B cell (primary cell): Measurements from ENCODE around the gene CPLANE2. TPM values are rescaled to one million over a fixed set of nuclear protein-coding genes. Genes with fewer than 3 reads are reported as not detected.

Experiments
- ATAC-seq: fragments of 200-7000 bp; cut with Tn5 transposase; one replicate; pipeline ENCODE4 v1.10.0; 2021; ENCODE audit warnings: low read depth, mild to moderate bottlenecking, moderate number of reproducible peaks, moderate library complexity
- CTCF ChIA-PET: fragments of 350-600 bp; sonication (Branson Sonifier 250); formaldehyde crosslinking; loops from one replicate; lab custom pipeline; 2021; ENCODE audit warnings: antibody characterized with exemption, inconsistent platforms; lab: Charles Lee
- POLR2A ChIA-PET: fragments of 350-600 bp; sonication (Branson Sonifier 250); formaldehyde crosslinking; loops from one replicate; lab custom pipeline; 2021; ENCODE audit warnings: antibody characterized with exemption; lab: Charles Lee
- DNase-seq: peaks from one replicate; pipeline ENCODE4 v3.0.0; 2013
- H2AFZ ChIP-seq: 2 replicates; pipeline ENCODE4 v1.6.1; 2012; ENCODE audit warnings: mild to moderate bottlenecking, low read depth, low read length; ENCODE audit not compliant: insufficient read depth, poor library complexity, severe bottlenecking
- H3K27ac ChIP-seq, 2 donors: 1 replicate in 1 of 2; 2 replicates in 1 of 2; pipeline ENCODE4 v1.5.1; 2012 to 2013; ENCODE audit warnings: low read length in 2 of 2, mild to moderate bottlenecking in 2 of 2, moderate library complexity in 1 of 2
- H3K27me3 ChIP-seq, 4 experiments: fragments of 200-600 bp in 1 of 4; sonication (generic) in 1 of 4; replicated peaks in 1 of 4; 1 replicate in 2 of 4; 2 replicates in 2 of 4; pipeline versions ENCODE4 v1.6.1 to v1.7.0; 2013 to 2016; ENCODE audit warnings: low read length in 3 of 4, mild to moderate bottlenecking in 2 of 4, mixed read lengths in 1 of 4, moderate library complexity in 1 of 4; ENCODE audit not compliant: insufficient read depth in 4 of 4, control insufficient read depth in 3 of 4; ENCODE audit errors: control extremely low read depth in 1 of 4
- H3K36me3 ChIP-seq, 2 experiments: replicated peaks in 1 of 2; 1 replicate in 1 of 2; 2 replicates in 1 of 2; pipeline versions ENCODE4 v1.6.1 to v1.7.1; 2013; ENCODE audit warnings: low read length in 1 of 2; ENCODE audit not compliant: insufficient read depth in 2 of 2, control insufficient read depth in 1 of 2; ENCODE audit errors: control extremely low read depth in 1 of 2, extremely low read depth in 1 of 2
- H3K4me1 ChIP-seq, 2 donors: fragments of 200-600 bp in 1 of 2; sonication (generic) in 1 of 2; 1 replicate in 1 of 2; 2 replicates in 1 of 2; pipeline versions ENCODE4 v1.5.1 to v1.6.1; 2013 to 2017; ENCODE audit warnings: low read length in 2 of 2; ENCODE audit not compliant: control insufficient read depth in 2 of 2, insufficient read depth in 2 of 2
- H3K4me2 ChIP-seq: replicated peaks from 2 replicates; pipeline ENCODE3; 2012; ENCODE audit warnings: mild to moderate bottlenecking, low read depth, low read length; ENCODE audit not compliant: poor library complexity, severe bottlenecking
- H3K4me3 ChIP-seq, 5 experiments: fragments of 200-600 bp in 1 of 5; sonication (generic) in 1 of 5; 1 replicate in 3 of 5; 2 replicates in 2 of 5; pipeline versions ENCODE4 v1.5.1 to v1.7.0; 2011 to 2016; ENCODE audit warnings: low read length in 4 of 5, mild to moderate bottlenecking in 4 of 5, low read depth in 2 of 5, control low read depth in 1 of 5, moderate library complexity in 1 of 5; ENCODE audit not compliant: insufficient read depth in 1 of 5; ENCODE audit errors: control extremely low read depth in 1 of 5, extremely low read depth in 1 of 5
- H3K79me2 ChIP-seq: fragments of 200-600 bp; sonication (generic); one replicate; pipeline ENCODE4 v1.6.0; 2016; ENCODE audit warnings: low read length; ENCODE audit not compliant: control insufficient read depth, insufficient read depth
- H3K9ac ChIP-seq: fragments of 200-600 bp; sonication (generic); 2 replicates; pipeline ENCODE4 v1.6.1; 2017; ENCODE audit warnings: mild to moderate bottlenecking, low read length, moderate library complexity
- H3K9me3 ChIP-seq, 3 donors: one replicate each; pipeline versions ENCODE4 v1.6.1 to v1.7.1; 2013; ENCODE audit warnings: low read length in 2 of 3; ENCODE audit not compliant: control insufficient read depth in 2 of 3, insufficient read depth in 1 of 3; ENCODE audit errors: control extremely low read depth in 1 of 3
- H4K20me1 ChIP-seq: 2 replicates; pipeline ENCODE4 v1.6.0; 2012; ENCODE audit warnings: mild to moderate bottlenecking, low read length; ENCODE audit not compliant: insufficient read depth, control insufficient read depth, poor library complexity, severe bottlenecking
- H3K27ac Mint-ChIP-seq: one replicate; pipeline ENCODE4 v1.8.0; 2021; ENCODE audit warnings: mixed read lengths
- H3K27me3 Mint-ChIP-seq: one replicate; pipeline ENCODE4 v1.8.0; 2021; ENCODE audit warnings: mixed read lengths
- H3K4me1 Mint-ChIP-seq: one replicate; pipeline ENCODE4 v1.8.0; 2021; ENCODE audit warnings: mixed read lengths
- H3K4me3 Mint-ChIP-seq: one replicate; pipeline ENCODE4 v1.8.0; 2021; ENCODE audit warnings: mixed read lengths
- H3K9me3 Mint-ChIP-seq: one replicate; pipeline ENCODE4 v1.8.0; 2022; ENCODE audit warnings: mixed read lengths; ENCODE audit not compliant: insufficient read depth
- CTCF ChIP-seq: fragments of 200-600 bp; IDR thresholded peaks from one replicate; pipeline ENCODE4 v1.8.0; 2022; ENCODE audit warnings: antibody characterized with exemption, mild to moderate bottlenecking
- EZH2 ChIP-seq: IDR thresholded peaks from 2 replicates; pipeline ENCODE4 v1.6.1; 2012; ENCODE audit warnings: borderline replicate concordance, low read depth, mild to moderate bottlenecking, moderate library complexity, low read length; ENCODE audit not compliant: insufficient read depth, poor library complexity, severe bottlenecking
- WGBS: methylation state at CpG from one replicate; pipeline ENCODE4 v1.1.5; 2013; ENCODE audit warnings: missing lambda C conversion rate; ENCODE audit not compliant: insufficient coverage; 5-methylcytosine and 5-hydroxymethylcytosine counted together
- intact Hi-C: fragments of 100-400 bp; cut with micrococcal nuclease; formaldehyde crosslinking; loops from one replicate; pipeline ENCODE4 v1.10.0; 2022
- polyA plus RNA-seq: library from polyadenylated mRNA; depleted of rRNA; stranded (reverse); fragments of >200 nt; gene quantifications from 2 replicates; pipeline ENCODE4 v1.2.3, GENCODE V29; 2012
- total RNA-seq, 2 donors: library from RNA; stranded (reverse); fragments of 120-200 nt in 1 of 2; gene quantifications; 1 replicate in 1 of 2; 2 replicates in 1 of 2; pipeline versions ENCODE4 v1.2.3 to v1.2.4, GENCODE V29; 2013 to 2022

Gene CPLANE2
- total and polyA plus RNA-seq, 2 donors (not counting 1 experiment from before 2014, with no cell fraction given): 5.7 to 11.1 TPM

- H3K36me3 ChIP-seq: no peaks in the 10 kb centered on the region
- no peak for TF ChIP-seq CTCF
- TF ChIP-seq EZH2: no peak
- H3K4me1 Mint-ChIP-seq: peaks cover 18% of the 10 kb centered on the region
- no peak overlapping the region for H3K4me3 ChIP-seq
- H3K4me1 ChIP-seq: peaks cover 12 to 17% of the 10 kb centered on the region in 2 donors
- H3K4me2 ChIP-seq: no peak overlapping the region
- DNase-seq (no peak), ATAC-seq (no peak)
- no peak overlapping the region for H3K9ac ChIP-seq
- POLR2A ChIA-PET: interaction anchor here (0.7 kb wide), 1 partner anchor 123 kb away, joined by 5 read pairs; no protein-coding TSS in a partner anchor
- H3K27me3 ChIP-seq: no peaks in the 10 kb centered on the region
- no peak overlapping the region for H3K27ac ChIP-seq
- no CpG with 5 or more reads among the region's 2 CpGs for WGBS
- no peaks in the 10 kb centered on the region for H3K9me3 ChIP-seq
- H4K20me1 ChIP-seq: no peaks in the 10 kb centered on the region
- H3K4me3 Mint-ChIP-seq: no peak overlapping the region
- H3K27ac Mint-ChIP-seq: no peak overlapping the region
- no peak overlapping the region for H2AFZ ChIP-seq
- intact Hi-C loops: loop anchor here (10.0 kb wide), 1 partner anchor 715 kb away; the partner anchor contains the start of genes CASP9 and DNAJC16
- H3K9me3 Mint-ChIP-seq: no peaks in the 10 kb centered on the region
- CTCF ChIA-PET: no interaction called here
- no peaks in the 10 kb centered on the region for H3K79me2 ChIP-seq
- H3K27me3 Mint-ChIP-seq: no peaks in the 10 kb centered on the region
Observed at GRCh38 chr1:16239972-16240491, 3.0 kb upstream of the CPLANE2 start.

DNA sequence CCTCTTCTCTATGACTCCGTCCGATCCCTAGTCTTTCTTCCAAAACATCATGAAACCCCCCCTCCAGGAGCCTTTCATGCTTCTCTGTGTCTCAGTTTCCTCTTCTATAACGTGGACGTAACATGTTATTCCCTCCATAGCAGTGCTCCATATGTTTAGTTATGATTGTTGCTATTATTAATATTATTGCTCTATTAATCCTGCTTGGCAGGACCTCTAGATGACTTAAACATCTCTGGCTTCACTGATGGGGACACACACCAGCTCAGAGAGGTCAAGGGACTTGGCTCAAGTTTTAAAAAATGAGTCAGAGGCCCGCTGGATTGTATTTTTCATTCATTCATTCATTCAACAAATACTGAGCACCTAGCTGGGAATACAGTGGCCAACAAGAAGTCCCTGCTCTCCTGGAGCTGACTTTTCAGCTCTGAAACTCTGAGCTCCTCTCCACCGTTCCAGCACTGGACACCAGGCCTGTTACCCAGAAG is 404 bp upstream of the CPLANE2 start:
- peaks cover 12 to 17% of the 10 kb centered on the region in 2 donors for H3K4me1 ChIP-seq
- peaks cover 0 to 4% of the 10 kb centered on the region in 2 experiments for H3K36me3 ChIP-seq
- intact Hi-C loops: loop anchor here (2.0 to 10.0 kb wide), 3 partner anchors 159 to 713 kb away; partner anchors contain the start of genes CASP9, DNAJC16 and NECAP2
- Mint-ChIP-seq H3K27me3 (no peaks in the 10 kb centered on the region), H3K9me3 (no peaks in the 10 kb centered on the region), H3K4me3 (peak overlapping the region; percentile 85), H3K27ac (peak overlapping the region; percentile 96), H3K4me1 (peaks cover 16% of the 10 kb centered on the region)
- no peaks in the 10 kb centered on the region for H3K9me3 ChIP-seq
- DNase-seq (no peak), ATAC-seq (no peak)
- peak overlapping the region in 4 of 5 experiments; percentile 65 to 98 (median 80) for H3K4me3 ChIP-seq
- no peaks in the 10 kb centered on the region for H4K20me1 ChIP-seq
- H2AFZ ChIP-seq: peak overlapping the region; percentile 88
- 46% methylated on average over 4 of the region's 6 CpGs for WGBS
- H3K27me3 ChIP-seq: no peaks in the 10 kb centered on the region
- ChIA-PET POLR2A (interaction anchor here (0.6 to 1.4 kb wide), 3 partner anchors 20 to 163 kb away, joined by 3 to 5 read pairs (median 4); partner anchors contain the start of gene FAM131C), CTCF (interaction anchor here (1.2 to 2.7 kb wide), 5 partner anchors 10 to 158 kb away, joined by 3 to 9 read pairs (median 4); partner anchors contain the start of gene FBXO42)
- TF ChIP-seq CTCF (no peak), EZH2 (no peak)
- peak overlapping the region; percentile 94 for H3K9ac ChIP-seq
- no peaks in the 10 kb centered on the region for H3K79me2 ChIP-seq
- H3K27ac ChIP-seq: peak overlapping the region; percentile 53 to 92
- H3K4me2 ChIP-seq: peak overlapping the region; percentile 94
